ENCODE results near the gene PKD2L2.

PKD2L2 gene

GRCh38 chr5:137914758-137915157 is 25.5 kb downstream of the PKD2L2 start:
- peaks cover 28% of the 10 kb centered on the region for H3K9me3 Mint-ChIP-seq
- no peak overlapping the region for H3K27ac Mint-ChIP-seq
- no peak for TF ChIP-seq CTCF (IDR thresholded peaks at IDR 0.05; ENCODE audit: unreplicated experiment in 3 of 3)
- no peak overlapping the region for H3K4me3 Mint-ChIP-seq
- no peaks in the 10 kb centered on the region for H3K27me3 Mint-ChIP-seq (ENCODE audit: low read depth)
- H3K36me3 Mint-ChIP-seq (ENCODE audit: low read depth), result peaks cover 11% of the 10 kb centered on the region
- no peaks in the 10 kb centered on the region for H3K4me1 Mint-ChIP-seq

- H3K27me3 Mint-ChIP-seq (ENCODE audit: low read depth), result no peaks in the 10 kb centered on the region
- no peak for TF ChIP-seq CTCF (IDR thresholded peaks at IDR 0.05; ENCODE audit: unreplicated experiment in 3 of 3)
These were observed 27.7 kb downstream of the PKD2L2 start for GRCh38 chr5:137916923-137917322.

GRCh38 chr5:137921931-137922330 is 32.7 kb downstream of the PKD2L2 start:
- H3K4me3 Mint-ChIP-seq, result no peak overlapping the region
- no peaks in the 10 kb centered on the region for H3K27me3 Mint-ChIP-seq (ENCODE audit: low read depth)
- TF ChIP-seq CTCF (IDR thresholded peaks at IDR 0.05; ENCODE audit: unreplicated experiment in 3 of 3), result no peak
- no peaks in the 10 kb centered on the region for H3K4me1 Mint-ChIP-seq
- H3K36me3 Mint-ChIP-seq (ENCODE audit: low read depth), result peaks cover 8% of the 10 kb centered on the region
- H3K9me3 Mint-ChIP-seq, result peaks cover 9% of the 10 kb centered on the region
- H3K27ac Mint-ChIP-seq, result no peak overlapping the region

More at GRCh38 chr5:137916923-137917322, 27.7 kb downstream of the PKD2L2 start:
- Mint-ChIP-seq H3K36me3 (ENCODE audit: low read depth) (peaks cover 11% of the 10 kb centered on the region), H3K4me3 (no peak overlapping the region), H3K9me3 (peaks cover 26% of the 10 kb centered on the region), H3K4me1 (no peaks in the 10 kb centered on the region), H3K27ac (no peak overlapping the region)

GRCh38 chr5:137923856-137924255 is 34.6 kb downstream of the PKD2L2 start:
- TF ChIP-seq CTCF (IDR thresholded peaks at IDR 0.05; ENCODE audit: unreplicated experiment in 3 of 3), result no peak
- no peaks in the 10 kb centered on the region for H3K4me1 Mint-ChIP-seq
- H3K36me3 Mint-ChIP-seq (ENCODE audit: low read depth), result peaks cover 7% of the 10 kb centered on the region
- H3K27ac Mint-ChIP-seq, result no peak overlapping the region
- H3K9me3 Mint-ChIP-seq, result peaks cover under 1% of the 10 kb centered on the region
- no peak overlapping the region for H3K4me3 Mint-ChIP-seq
- H3K27me3 Mint-ChIP-seq (ENCODE audit: low read depth), result no peaks in the 10 kb centered on the region

- H3K27me3 Mint-ChIP-seq (ENCODE audit: low read depth), result no peaks in the 10 kb centered on the region
- peaks cover 18% of the 10 kb centered on the region for H3K4me1 Mint-ChIP-seq
- no peaks in the 10 kb centered on the region for H3K9me3 Mint-ChIP-seq
- peaks cover 31% of the 10 kb centered on the region for H3K36me3 Mint-ChIP-seq (ENCODE audit: low read depth)
- H3K4me3 Mint-ChIP-seq, result no peak overlapping the region
- no peak overlapping the region for H3K27ac Mint-ChIP-seq
- no peak for TF ChIP-seq CTCF (IDR thresholded peaks at IDR 0.05; ENCODE audit: unreplicated experiment in 3 of 3)
These were observed 43.5 kb downstream of the PKD2L2 start for GRCh38 chr5:137932800-137933199.

- Mint-ChIP-seq H3K9me3 (no peaks in the 10 kb centered on the region), H3K4me3 (no peak overlapping the region), H3K27ac (peak overlapping the region in 1 of 3 experiments; percentile 49), H3K36me3 (ENCODE audit: low read depth) (peaks cover 35% of the 10 kb centered on the region), H3K27me3 (ENCODE audit: low read depth) (no peaks in the 10 kb centered on the region), H3K4me1 (peaks cover 18% of the 10 kb centered on the region)
- TF ChIP-seq CTCF (IDR thresholded peaks at IDR 0.05; ENCODE audit: unreplicated experiment in 3 of 3), result no peak
These were observed 44.2 kb downstream of the PKD2L2 start for GRCh38 chr5:137933491-137933911.

Data from nephron (organoid).